GM12878 (cell line): ENCODE results near the gene SLC66A1. TPM values are rescaled to one million over a fixed set of nuclear protein-coding genes. Genes with fewer than 3 reads are reported as not detected.

Source experiments
- ATAC-seq: fragments of 200-7000 bp; cut with Tn5 transposase; 3 replicates; pipeline ENCODE4 v1.9.1; 2020; ENCODE audit warnings: mild to moderate bottlenecking, moderate library complexity
- BruUV-seq: library from RNA; stranded (reverse); fragments of 400-500 nt; replicated peaks from 2 replicates; lab custom pipeline; 2021; lab: Mats Ljungman, UMichigan
- CTCF ChIA-PET: fragments of 300-600 bp; sonication (Branson Sonifier 250); formaldehyde crosslinking; extraction: SDS; loops from one replicate; lab custom pipeline; 2021; ENCODE audit warnings: inconsistent platforms; lab: Yijun Ruan, JAX
- POLR2A ChIA-PET: fragments of 350-600 bp; formaldehyde crosslinking; extraction: SDS; loops from one replicate; lab custom pipeline; 2021; ENCODE audit warnings: inconsistent platforms; lab: Charles Lee
- RAD21 ChIA-PET: fragments of 300-600 bp; sonication (Branson Sonifier 250); formaldehyde crosslinking; loops from one replicate; lab custom pipeline; 2023; ENCODE audit warnings: antibody characterized with exemption; ENCODE audit not compliant: unreplicated experiment; lab: Charles Lee
- SMC1A ChIA-PET: fragments of 300-600 bp; sonication (Branson Sonifier 250); formaldehyde crosslinking; loops from one replicate; lab custom pipeline; 2023; ENCODE audit not compliant: unreplicated experiment, uncharacterized antibody; lab: Charles Lee
- DNase-seq: peaks from one replicate; pipeline ENCODE4 v3.0.0-alpha.2; 2011; ENCODE audit warnings: low read depth, low spot score
- FAIRE-seq: peaks from 3 replicates; lab custom pipeline; 2011; peaks lifted over from hg19 to GRCh38; lab: Jason Lieb, UNC
- H2AFZ ChIP-seq: 2 replicates; pipeline ENCODE4 v1.6.0; 2011; ENCODE audit warnings: low read depth, low read length, control low read depth; ENCODE audit not compliant: control insufficient read depth
- H3K27ac ChIP-seq: 2 replicates; pipeline ENCODE4 v1.5.1; 2011; ENCODE audit warnings: control low read depth; ENCODE audit not compliant: control insufficient read depth, insufficient read depth
- H3K27me3 ChIP-seq, 2 experiments: replicated peaks in 1 of 2; 2 replicates each; pipeline versions ENCODE4 v1.6.0 to v1.6.1; 2011; ENCODE audit warnings: low read length in 1 of 2; ENCODE audit not compliant: control insufficient read depth in 2 of 2, insufficient read depth in 2 of 2
- H3K36me3 ChIP-seq, 2 experiments: 2 replicates each; pipeline ENCODE4 v1.5.1; 2011; ENCODE audit warnings: low read length in 1 of 2; ENCODE audit not compliant: control insufficient read depth in 2 of 2, insufficient read depth in 2 of 2
- H3K4me1 ChIP-seq: 2 replicates; pipeline ENCODE4 v1.6.1; 2011; ENCODE audit warnings: mild to moderate bottlenecking, low read length, moderate library complexity, mixed read lengths; ENCODE audit not compliant: control insufficient read depth, insufficient read depth
- H3K4me2 ChIP-seq: 2 replicates; pipeline ENCODE4 v1.6.0; 2011; ENCODE audit warnings: control low read depth; ENCODE audit not compliant: control insufficient read depth, insufficient read depth
- H3K4me3 ChIP-seq: fragments of 200-600 bp; sonication (generic); 2 replicates; pipeline ENCODE4 v1.5.1; 2016
- H3K79me2 ChIP-seq: 2 replicates; pipeline ENCODE4 v1.6.0; 2011; ENCODE audit warnings: low read length; ENCODE audit not compliant: control insufficient read depth, insufficient read depth
- H3K9ac ChIP-seq: 2 replicates; pipeline ENCODE4 v1.8.0; 2011; ENCODE audit warnings: low read length, control low read depth, mixed read lengths; ENCODE audit not compliant: control insufficient read depth, insufficient read depth
- H3K9me3 ChIP-seq: replicated peaks from 3 replicates; pipeline ENCODE4 v1.5.1; 2011; ENCODE audit warnings: mild to moderate bottlenecking, low read length; ENCODE audit not compliant: control insufficient read depth, insufficient read depth
- H4K20me1 ChIP-seq: 2 replicates; pipeline ENCODE4 v1.6.0; 2011; ENCODE audit not compliant: control insufficient read depth, insufficient read depth
- ATF7 ChIP-seq: fragments of 450-650 bp; IDR thresholded peaks from 2 replicates; pipeline ENCODE4 v1.6.1; 2016; ENCODE audit warnings: low read depth, mild to moderate bottlenecking
- CEBPB ChIP-seq, 2 experiments: fragments of 150-350 bp in 1 of 2; IDR thresholded peaks; 2 replicates each; pipeline ENCODE4 v1.6.1; 2012 to 2014; ENCODE audit warnings: low read depth in 2 of 2, low read length in 2 of 2, borderline replicate concordance in 1 of 2, inconsistent platforms in 1 of 2
- DPF2 ChIP-seq: fragments of 450-650 bp; IDR thresholded peaks from 2 replicates; pipeline ENCODE4 v1.6.1; 2017; ENCODE audit warnings: mild to moderate bottlenecking
- EP300 ChIP-seq, 2 experiments: fragments of 150-350 bp in 1 of 2; IDR thresholded peaks; 2 replicates each; pipeline ENCODE4 v1.6.1; 2011 to 2012; ENCODE audit warnings: low read depth in 2 of 2, low read length in 2 of 2, borderline replicate concordance in 1 of 2, improper control_type of control experiment in 1 of 2, inconsistent platforms in 1 of 2; ENCODE audit not compliant: control insufficient read depth in 1 of 2
- FOXM1 ChIP-seq: IDR thresholded peaks from 2 replicates; pipeline ENCODE4 v1.6.1; 2012; ENCODE audit warnings: low read depth, mild to moderate bottlenecking, inconsistent platforms, low read length, moderate library complexity
- MYC ChIP-seq: IDR thresholded peaks from 2 replicates; pipeline ENCODE4 v1.6.1; 2011; ENCODE audit warnings: mild to moderate bottlenecking, low read length, moderate library complexity, inconsistent platforms; ENCODE audit not compliant: insufficient read depth, insufficient replicate concordance, insufficient read length, severe bottlenecking
- NBN ChIP-seq: fragments of 450-650 bp; IDR thresholded peaks from 2 replicates; pipeline ENCODE4 v1.6.1; 2016
- NRF1 ChIP-seq: conservative IDR thresholded peaks from 2 replicates; pipeline ENCODE4 v1.6.1; 2011; ENCODE audit warnings: mild to moderate bottlenecking, low read depth, low read length, improper control_type of control experiment
- PAX5 ChIP-seq: IDR thresholded peaks from 2 replicates; pipeline ENCODE4 v1.6.1; 2011; ENCODE audit warnings: low read depth, low read length, borderline replicate concordance
- SPI1 ChIP-seq: IDR thresholded peaks from 2 replicates; pipeline ENCODE4 v1.6.1; 2011; ENCODE audit warnings: low read depth, mild to moderate bottlenecking, low read length, moderate library complexity, borderline replicate concordance; ENCODE audit not compliant: insufficient read depth
- ZNF592 ChIP-seq: fragments of 450-650 bp; IDR thresholded peaks from 2 replicates; pipeline ENCODE4 v1.6.1; 2017; ENCODE audit warnings: mild to moderate bottlenecking, moderate library complexity
- ZZZ3 ChIP-seq: IDR thresholded peaks from 2 replicates; pipeline ENCODE4 v1.6.1; 2011; ENCODE audit warnings: low read depth; ENCODE audit not compliant: control insufficient read depth, insufficient read length
- whole genome bisulfite sequencing: methylation state at CpG from one replicate; pipeline ENCODE4 v1.1.6; 2016; ENCODE audit warnings: low lambda C conversion rate; ENCODE audit not compliant: insufficient replicate concordance, insufficient coverage; ENCODE audit errors: missing lambda C conversion rate; 5-methylcytosine and 5-hydroxymethylcytosine counted together
- in situ Hi-C: fragments of 300-500 bp; cut with MboI; formaldehyde crosslinking; loops from 9 replicates; pipeline ENCODE4 v1.14.3; 2018; ENCODE audit warnings: mixed read lengths
- intact Hi-C: fragments of 100-400 bp; cut with micrococcal nuclease; formaldehyde crosslinking; loops from one replicate; pipeline ENCODE4 v1.14.2; 2022; ENCODE audit not compliant: unreplicated experiment
- polyA plus RNA-seq, 11 experiments: library from polyadenylated mRNA; depleted of rRNA in 4 of 11; unstranded in 6 of 11; stranded (reverse) in 5 of 11; fragments of >200 nt; fragmentation: Nextera tagmentation in 4 of 11; fragmentation: Illumina TruSeq in 1 of 11; extraction: Ambion mirVana in 4 of 11; extraction: Trizol in 1 of 11; gene quantifications; 1 replicate in 1 of 11; 2 replicates in 10 of 11; pipeline versions ENCODE4 v1.2.1 to v1.2.3, GENCODE V29; 2011 to 2016; ENCODE audit warnings: inconsistent platforms in 2 of 11, missing spikeins in 2 of 11, low read depth in 1 of 11
- total RNA-seq, 4 experiments: library from RNA; depleted of rRNA in 3 of 4; stranded (reverse); fragments of >200 nt in 3 of 4; fragmentation: Illumina TruSeq in 1 of 4; extraction: Trizol in 1 of 4; gene quantifications; 2 replicates each; pipeline versions ENCODE4 v1.2.1 to v1.2.3, GENCODE V29; 2013 to 2021

The SLC66A1 gene
- total and polyA plus RNA-seq, 10 of the 15 experiments (the other 5 are each of a cell fraction or from before 2014, with no cell fraction given): 0.58 to 22.0 (median 10.2) TPM

GRCh38 chr1:19289244-19289643 is 22.9 kb upstream of the SLC66A1 start:
- no peaks in the 10 kb centered on the region; the same call in 1 of the 3 replicates for H3K9me3 ChIP-seq
- SMC1A ChIA-PET: no interaction called here
- H3K27me3 ChIP-seq: peaks cover 0 to 2% of the 10 kb centered on the region in 2 experiments; a peak in 2 of 4 replicates
- ATAC-seq (no peak), FAIRE-seq (no peak), DNase-seq (no peak)
- POLR2A ChIA-PET: no interaction called here
- 78% methylated on average over 2 of the region's 2 CpGs for WGBS
- no peak overlapping the region for H3K9ac ChIP-seq
- TF ChIP-seq CEBPB (IDR thresholded peaks at IDR 0.05; ENCODE audit: borderline replicate concordance in 1 of 2, low read depth in 2 of 2, low read length in 2 of 2) (no peak), NBN (no peak), ZZZ3 (no peak), MYC (no peak), SPI1 (no peak), NRF1 (no peak), DPF2 (no peak), EP300 (IDR thresholded peaks at IDR 0.05; ENCODE audit: borderline replicate concordance in 1 of 2, control insufficient read depth in 1 of 2, low read depth in 2 of 2, low read length in 2 of 2) (no peak), ATF7 (no peak), ZNF592 (no peak), PAX5 (no peak), FOXM1 (no peak)
- no peak overlapping the region for H2AFZ ChIP-seq
- no peaks in the 10 kb centered on the region for H4K20me1 ChIP-seq
- no peaks in the 10 kb centered on the region for H3K79me2 ChIP-seq
- in situ Hi-C loops: no loop called here
- RAD21 ChIA-PET: no interaction called here
- H3K4me3 ChIP-seq: no peak overlapping the region
- H3K27ac ChIP-seq: no peak overlapping the region
- no peaks in the 10 kb centered on the region for H3K36me3 ChIP-seq
- no peak overlapping the region for H3K4me2 ChIP-seq
- CTCF ChIA-PET: no interaction called here
- no TSS peak for BruUV-seq
- intact Hi-C loops: no loop called here
- H3K4me1 ChIP-seq: no peaks in the 10 kb centered on the region
